NCI-H82 (cell line): ENCODE data around the gene PBXIP1.
"Not testable (repeated sequence)": the region's sequence is repeated elsewhere in the genome, so short reads cannot be mapped to it uniquely, and the experiment has no call there.

Experiments
- DNase-seq: peaks from one replicate; lab custom pipeline; 2025; lab: John Stamatoyannopoulos, UW

PBXIP1 gene

DNA sequence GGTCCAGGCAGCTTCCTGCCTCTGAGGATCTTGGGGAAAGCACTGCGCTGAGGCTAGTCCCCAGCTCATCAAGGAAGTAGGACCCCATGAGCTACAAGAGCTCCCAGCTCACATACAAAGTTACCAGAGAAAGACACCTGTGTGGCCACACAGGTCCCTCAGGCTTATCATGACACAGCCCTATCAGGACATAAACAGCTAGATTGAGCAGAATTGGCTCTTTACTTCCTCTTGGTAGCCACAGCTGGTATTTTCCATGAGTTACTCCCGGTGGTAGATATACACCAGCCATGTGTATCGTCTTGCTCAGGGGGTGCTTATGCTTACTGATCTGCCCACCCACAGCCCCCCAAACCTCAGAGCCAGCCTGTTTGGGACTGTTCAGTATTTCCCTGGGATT, 38.7 kb upstream of the PBXIP1 start:
- DNase-seq = no peak

DNA sequence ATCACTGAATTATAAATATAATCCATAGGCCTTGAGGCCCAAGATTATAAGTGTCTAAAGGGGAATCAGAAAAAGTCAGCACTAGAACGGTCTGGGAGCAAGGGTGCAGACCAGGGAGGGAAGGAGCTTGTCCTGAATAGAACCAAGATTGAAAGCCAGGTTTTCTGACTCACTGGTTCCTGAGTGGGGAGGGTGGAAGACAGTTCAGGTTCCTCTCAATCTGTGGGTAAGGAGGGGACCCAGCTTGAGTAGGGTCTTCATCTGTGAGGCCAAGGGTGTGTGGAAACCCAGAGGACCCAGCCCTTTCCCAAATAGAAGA, 38.3 kb upstream of the PBXIP1 start:
- no peak for DNase-seq

GRCh38 chr1:154993572-154994268, 37.8 kb upstream of the PBXIP1 start, which contains the start of gene LENEP:
Gene LENEP, plus strand, starts transcription at chr1:154993586. Its CDS starts 22 bp downstream, at chr1:154993608.
- no peak for DNase-seq

- peak; percentile 55 for DNase-seq
Observed at GRCh38 chr1:154992721-154993571, 37.0 kb upstream of the PBXIP1 start.

DNA sequence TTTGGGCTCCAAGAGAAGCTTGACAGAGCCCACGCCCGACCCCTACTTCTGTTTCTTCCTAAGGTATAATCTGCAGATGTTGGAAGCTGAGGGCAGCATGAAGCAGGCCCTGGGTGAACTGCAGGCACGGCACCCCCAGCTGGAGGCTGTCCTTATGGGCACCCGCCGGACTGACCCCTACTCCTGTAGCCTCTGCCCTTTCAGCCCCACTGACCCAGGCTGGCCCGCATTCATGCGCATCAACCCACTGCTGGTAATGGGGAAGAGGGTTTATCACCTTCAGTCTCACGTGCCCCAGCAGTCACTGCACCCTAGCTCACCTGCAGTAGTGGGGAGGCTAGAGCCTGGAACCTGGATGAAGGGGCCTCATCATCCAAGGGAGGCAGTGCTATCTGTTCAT, 34.4 kb upstream of the PBXIP1 start:
- DNase-seq = no peak

DNA sequence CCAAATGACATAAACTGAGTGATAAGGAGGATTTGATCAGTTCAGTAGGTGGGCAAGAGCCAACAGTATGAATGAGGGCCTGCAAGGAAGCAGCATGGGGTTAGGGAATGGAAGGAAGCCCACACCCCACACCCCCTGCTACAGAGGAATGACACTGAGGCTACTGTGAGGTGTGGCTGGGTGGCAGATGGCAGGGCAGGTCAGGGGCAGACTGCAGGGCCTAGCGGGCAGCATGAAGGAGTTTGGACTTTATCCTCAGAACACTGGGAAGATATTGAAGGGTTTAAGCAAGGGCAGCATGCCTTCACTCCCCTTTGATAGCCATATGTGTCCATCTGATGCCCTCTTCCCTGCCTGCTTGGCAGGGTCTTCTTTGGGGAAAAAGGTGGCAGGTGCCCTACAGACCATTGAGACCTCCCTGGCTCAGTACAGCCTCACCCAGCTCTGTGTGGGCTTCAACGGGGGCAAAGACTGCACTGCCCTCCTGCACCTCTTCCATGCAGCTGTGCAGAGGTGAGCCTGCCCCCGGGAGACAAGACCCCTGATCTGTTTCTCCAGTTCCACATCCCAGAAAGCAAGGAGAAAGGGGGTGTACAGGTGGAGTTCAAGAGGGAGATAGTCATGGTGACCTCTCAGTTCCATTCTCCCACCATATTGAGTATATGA, 33.4 kb upstream of the PBXIP1 start:
- DNase-seq = no peak

DNA sequence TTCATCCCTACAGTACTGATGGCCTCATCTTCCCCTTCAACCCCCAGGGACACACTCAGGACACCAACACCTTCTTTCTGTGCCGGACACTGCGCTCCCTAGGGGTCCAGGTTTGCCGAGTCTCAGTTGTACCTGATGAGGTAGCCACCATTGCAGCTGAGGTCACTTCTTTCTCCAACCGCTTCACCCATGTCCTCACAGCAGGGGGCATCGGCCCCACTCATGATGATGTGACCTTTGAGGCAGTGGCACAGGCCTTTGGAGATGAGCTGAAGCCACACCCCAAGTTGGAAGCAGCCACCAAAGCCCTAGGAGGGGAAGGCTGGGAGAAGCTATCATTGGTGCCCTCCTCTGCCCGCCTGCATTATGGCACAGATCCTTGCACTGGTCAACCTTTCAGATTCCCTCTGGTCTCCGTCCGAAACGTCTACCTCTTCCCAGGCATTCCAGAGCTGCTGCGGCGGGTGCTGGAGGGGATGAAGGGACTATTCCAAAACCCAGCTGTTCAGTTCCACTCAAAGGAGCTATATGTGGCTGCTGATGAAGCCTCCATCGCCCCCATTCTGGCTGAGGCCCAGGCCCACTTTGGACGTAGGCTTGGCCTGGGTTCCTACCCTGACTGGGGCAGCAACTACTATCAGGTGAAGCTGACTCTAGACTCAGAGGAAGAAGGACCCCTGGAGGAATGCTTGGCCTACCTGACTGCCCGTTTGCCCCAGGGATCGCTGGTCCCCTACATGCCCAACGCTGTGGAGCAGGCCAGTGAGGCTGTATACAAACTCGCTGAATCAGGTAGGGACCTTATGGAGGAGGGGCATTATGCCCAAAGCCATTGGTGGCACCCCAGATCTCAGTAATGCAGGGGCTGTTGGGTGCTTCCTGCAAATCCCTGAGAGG, 32.4 kb upstream of the PBXIP1 start:
- DNase-seq = no peak

DNA sequence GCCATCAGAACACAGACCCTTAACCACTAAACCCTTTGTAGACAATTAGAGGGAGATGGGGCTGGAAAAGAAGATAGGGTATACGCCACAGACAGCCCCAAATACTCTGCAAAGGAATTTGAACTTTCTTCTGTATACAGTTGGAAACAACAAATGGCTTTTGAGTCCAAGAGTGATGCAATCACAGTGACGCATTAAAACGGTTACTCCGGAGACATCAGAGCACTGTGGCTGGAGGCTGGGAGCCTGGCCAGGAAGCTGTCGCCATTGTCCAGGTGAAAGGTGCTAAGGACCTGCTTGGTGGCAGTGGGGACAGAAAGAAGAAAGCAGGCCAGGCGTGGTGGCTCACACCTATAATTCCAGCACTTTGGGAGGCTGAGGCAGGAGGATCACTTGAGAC, 31.4 kb upstream of the PBXIP1 start:
- DNase-seq = no peak

- DNase-seq = not testable (repeated sequence)
Observed at GRCh38 chr1:154986736-154987135, 30.8 kb upstream of the PBXIP1 start.

DNA sequence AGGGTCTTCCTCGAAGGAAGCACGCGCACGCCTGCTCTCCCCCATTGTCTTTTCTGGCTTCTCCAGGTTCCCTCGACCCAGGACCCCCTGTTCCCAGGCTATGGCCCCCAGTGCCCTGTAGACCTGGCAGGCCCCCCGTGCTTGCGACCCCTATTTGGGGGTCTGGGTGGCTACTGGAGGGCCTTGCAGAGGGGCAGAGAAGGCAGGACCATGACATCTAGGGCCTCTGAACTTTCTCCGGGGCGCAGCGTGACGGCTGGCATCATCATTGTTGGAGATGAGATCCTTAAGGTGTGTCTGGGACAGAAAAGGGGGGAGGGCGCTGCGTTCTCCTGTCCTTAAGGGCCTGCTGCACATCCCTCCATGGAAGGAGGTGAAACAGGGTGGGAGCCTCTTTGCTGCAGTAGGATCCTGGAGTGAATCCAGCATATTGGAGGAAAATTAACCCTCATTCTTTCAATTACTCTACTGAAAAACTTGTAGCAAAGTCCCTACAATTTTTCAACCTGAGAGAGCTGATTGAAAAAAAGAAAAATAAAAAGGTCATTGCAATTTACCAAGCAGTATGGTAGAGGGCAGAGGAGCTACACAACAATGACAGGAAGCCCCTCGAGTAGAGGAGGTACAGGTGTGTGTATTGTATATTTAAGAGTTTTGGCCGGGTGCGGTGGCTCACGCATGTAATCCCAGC, 28.0 kb upstream of the PBXIP1 start:
- DNase-seq = peak; percentile 55

GRCh38 chr1:154982897-154983648, 27.2 kb upstream of the PBXIP1 start, which contains the start of gene FLAD1:
Gene FLAD1, plus strand, starts transcription at chr1:154983344. Its CDS starts 351 bp downstream, at chr1:154983695.
- peak; percentile 100 for DNase-seq

- peak; percentile 74 for DNase-seq
Observed at GRCh38 chr1:154982341-154982740, 26.4 kb upstream of the PBXIP1 start.

- DNase-seq = no peak
Observed at GRCh38 chr1:154978360-154978759, 22.5 kb upstream of the PBXIP1 start.

GRCh38 chr1:154977762-154978161, 21.9 kb upstream of the PBXIP1 start:
- not testable (repeated sequence) for DNase-seq

GRCh38 chr1:154975409-154976059, 19.6 kb upstream of the PBXIP1 start:
- no peak for DNase-seq

- DNase-seq = peak; percentile 99
Observed at GRCh38 chr1:154974808-154975408, 19.0 kb upstream of the PBXIP1 start.

DNA sequence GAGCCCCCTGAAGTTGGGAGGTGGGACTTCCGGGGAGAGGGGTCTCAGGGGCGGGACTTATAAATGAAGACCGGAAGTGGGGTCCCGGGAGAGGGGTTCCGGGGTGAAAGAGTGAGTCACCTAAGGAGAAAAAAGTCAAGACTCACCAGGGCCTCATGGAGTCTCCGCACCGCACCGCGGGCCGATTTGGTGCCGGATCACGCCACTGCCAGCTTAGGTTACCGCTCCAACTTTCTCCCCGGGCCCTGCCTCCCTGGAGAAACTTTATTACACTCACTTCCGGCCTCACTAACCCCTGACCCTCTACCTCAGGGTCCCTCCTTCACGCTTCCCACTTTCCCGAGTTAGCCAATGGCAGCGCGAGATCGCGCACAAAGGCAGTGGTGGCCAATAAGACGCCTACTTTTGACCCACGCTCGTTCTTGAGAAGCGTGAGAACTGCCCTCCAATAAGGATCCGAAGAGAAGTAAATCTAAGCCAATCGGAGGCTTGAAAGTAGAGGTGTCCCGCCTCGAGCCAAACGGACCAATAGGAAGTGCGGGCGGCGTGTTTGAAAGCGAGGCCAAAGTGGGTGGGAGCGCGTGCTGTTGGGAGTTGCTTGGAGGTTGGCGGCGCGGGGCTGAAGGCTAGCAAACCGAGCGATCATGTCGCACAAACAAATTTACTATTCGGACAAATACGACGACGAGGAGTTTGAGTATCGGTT, 18.4 kb upstream of the PBXIP1 start, which contains the start of gene CKS1B:
Gene CKS1B (plus strand): TSS at position 580 of the 706 bp plus-strand sequence. CDS start 65 bp downstream, at position 645.
- DNase-seq = peak; percentile 100

GRCh38 chr1:154973344-154974101, 17.6 kb upstream of the PBXIP1 start:
- DNase-seq = peak; percentile 99
